ENCODE data around the gene RTN4.

DNA sequence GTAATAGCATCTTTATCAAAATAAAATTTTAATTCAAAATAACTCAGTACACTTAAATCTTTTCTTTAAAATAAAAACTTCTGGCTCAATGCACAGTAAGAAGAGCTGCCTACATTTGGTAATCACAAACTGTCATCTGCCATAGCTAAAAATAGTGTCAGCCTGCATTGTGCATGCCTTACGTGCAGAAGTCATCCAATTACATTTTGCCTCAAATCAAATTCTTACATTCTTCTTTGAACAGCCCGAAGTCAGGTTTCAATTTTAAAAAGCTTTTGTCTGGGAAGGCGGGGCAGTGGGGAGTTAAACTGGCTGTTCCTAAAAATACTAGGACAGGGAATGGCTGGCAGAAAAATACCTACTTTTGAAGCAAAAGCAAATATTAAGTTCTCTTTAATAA is 51.1 kb downstream of the RTN4 start:
- TF ChIP-seq, protein P1, sequence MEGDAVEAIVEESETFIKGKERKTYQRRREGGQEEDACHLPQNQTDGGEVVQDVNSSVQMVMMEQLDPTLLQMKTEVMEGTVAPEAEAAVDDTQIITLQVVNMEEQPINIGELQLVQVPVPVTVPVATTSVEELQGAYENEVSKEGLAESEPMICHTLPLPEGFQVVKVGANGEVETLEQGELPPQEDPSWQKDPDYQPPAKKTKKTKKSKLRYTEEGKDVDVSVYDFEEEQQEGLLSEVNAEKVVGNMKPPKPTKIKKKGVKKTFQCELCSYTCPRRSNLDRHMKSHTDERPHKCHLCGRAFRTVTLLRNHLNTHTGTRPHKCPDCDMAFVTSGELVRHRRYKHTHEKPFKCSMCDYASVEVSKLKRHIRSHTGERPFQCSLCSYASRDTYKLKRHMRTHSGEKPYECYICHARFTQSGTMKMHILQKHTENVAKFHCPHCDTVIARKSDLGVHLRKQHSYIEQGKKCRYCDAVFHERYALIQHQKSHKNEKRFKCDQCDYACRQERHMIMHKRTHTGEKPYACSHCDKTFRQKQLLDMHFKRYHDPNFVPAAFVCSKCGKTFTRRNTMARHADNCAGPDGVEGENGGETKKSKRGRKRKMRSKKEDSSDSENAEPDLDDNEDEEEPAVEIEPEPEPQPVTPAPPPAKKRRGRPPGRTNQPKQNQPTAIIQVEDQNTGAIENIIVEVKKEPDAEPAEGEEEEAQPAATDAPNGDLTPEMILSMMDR (IDR thresholded peaks at IDR 0.05; ENCODE audit: low read depth, low read length), result no peak
- TF ChIP-seq EZH2phosphoT487 (IDR thresholded peaks at IDR 0.05; ENCODE audit: low read depth), result no peak

Measured in OCI-LY3 (cell line).